NT2/D1 (cell line): ENCODE data around the gene SRP9.

Source experiments
- SUZ12 ChIP-seq: IDR thresholded peaks from 2 replicates; pipeline ENCODE4 v1.6.1; 2011; ENCODE audit not compliant: insufficient read length, insufficient read depth; ENCODE audit errors: extremely low read depth
- YY1 ChIP-seq: IDR thresholded peaks from 2 replicates; pipeline ENCODE4 v1.6.1; 2011; ENCODE audit not compliant: insufficient read length, insufficient read depth
- ZNF274 ChIP-seq: IDR thresholded peaks from 2 replicates; pipeline ENCODE4 v1.6.1; 2011; ENCODE audit warnings: mild to moderate bottlenecking, low read depth, low read length

DNA sequence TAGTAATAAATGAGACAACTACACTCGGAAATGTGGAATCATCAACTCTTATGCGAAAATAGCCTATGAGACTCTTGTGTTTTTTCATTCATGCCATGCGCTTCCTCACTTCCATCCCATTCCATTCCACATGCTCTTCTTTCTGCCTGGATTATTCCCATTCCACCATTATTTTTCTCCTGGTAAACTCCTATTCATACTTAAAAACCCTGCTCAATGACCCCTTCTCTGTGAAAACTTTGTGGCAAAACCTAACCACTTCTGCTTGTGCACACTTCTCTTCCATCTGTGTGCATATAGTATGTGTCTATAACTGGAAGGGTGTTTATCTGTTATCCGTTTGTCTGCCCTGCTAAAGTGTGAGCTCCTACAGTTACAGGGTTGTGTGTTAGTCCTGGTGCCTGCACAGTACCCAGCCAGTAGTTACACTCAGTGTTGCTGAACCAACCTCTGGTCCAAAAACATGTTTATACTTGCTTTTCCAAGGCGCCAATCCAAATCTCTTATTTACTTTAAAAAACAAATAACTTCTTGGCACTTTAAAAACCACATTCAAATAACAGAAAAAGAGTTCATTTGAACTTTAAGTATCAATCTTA is 43.0 kb downstream of the SRP9 start:
- TF ChIP-seq ZNF274, result no peak
- TF ChIP-seq YY1, result no peak
- no peak for TF ChIP-seq SUZ12
